ENCODE results near the gene BCO2.

DNA sequence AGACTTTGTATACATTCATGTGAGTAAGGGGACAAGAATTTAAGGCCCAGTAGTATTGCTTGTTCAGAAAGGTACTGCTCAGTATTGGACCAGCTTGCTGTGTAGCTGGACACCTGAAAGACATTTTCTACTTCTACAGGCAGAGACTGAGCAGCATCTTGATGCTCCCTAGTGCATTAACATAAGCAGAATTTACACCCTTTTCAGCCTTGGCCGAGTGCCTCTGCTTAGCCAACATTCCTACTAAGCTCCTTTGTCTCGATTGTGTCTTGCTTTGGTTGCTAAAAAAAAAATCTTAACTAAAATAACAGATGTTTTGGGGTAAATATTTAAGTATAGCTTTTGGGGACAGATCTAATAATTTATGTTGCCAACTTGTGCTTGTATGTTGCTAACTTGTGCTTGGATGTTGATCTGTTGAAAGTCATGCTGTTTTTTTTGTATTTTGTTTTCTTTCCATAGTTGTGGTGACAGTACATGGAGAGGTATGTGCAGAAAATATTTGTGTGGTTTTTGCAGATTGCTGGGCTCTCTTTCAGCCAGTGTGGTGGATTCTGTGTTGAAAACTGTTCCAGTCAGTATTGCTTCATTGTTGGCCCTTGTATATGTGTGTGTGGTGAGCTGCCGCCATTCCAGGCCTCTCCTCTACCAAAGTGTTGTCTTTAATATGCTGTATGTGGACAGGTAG lies 54.6 kb downstream of the BCO2 start:
- TF ChIP-seq, protein P1, sequence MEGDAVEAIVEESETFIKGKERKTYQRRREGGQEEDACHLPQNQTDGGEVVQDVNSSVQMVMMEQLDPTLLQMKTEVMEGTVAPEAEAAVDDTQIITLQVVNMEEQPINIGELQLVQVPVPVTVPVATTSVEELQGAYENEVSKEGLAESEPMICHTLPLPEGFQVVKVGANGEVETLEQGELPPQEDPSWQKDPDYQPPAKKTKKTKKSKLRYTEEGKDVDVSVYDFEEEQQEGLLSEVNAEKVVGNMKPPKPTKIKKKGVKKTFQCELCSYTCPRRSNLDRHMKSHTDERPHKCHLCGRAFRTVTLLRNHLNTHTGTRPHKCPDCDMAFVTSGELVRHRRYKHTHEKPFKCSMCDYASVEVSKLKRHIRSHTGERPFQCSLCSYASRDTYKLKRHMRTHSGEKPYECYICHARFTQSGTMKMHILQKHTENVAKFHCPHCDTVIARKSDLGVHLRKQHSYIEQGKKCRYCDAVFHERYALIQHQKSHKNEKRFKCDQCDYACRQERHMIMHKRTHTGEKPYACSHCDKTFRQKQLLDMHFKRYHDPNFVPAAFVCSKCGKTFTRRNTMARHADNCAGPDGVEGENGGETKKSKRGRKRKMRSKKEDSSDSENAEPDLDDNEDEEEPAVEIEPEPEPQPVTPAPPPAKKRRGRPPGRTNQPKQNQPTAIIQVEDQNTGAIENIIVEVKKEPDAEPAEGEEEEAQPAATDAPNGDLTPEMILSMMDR (IDR thresholded peaks at IDR 0.05), result no peak
- TF ChIP-seq POLR2A (IDR thresholded peaks at IDR 0.05), result no peak
